HAP-1 (cell line): Measurements from ENCODE around the gene TIMM23.
"Not testable (repeated sequence)": the region's sequence is repeated elsewhere in the genome, so short reads cannot be mapped to it uniquely, and the experiment has no call there.

Experiments
- DNase-seq, 2 experiments: peaks; one replicate each; pipeline ENCODE4 v3.0.0-alpha.2; 2016 to 2020; ENCODE audit warnings: low spot score in 2 of 2
- H3K27me3 ChIP-seq: fragments of 250-450 bp; sonication (Bioruptor Pico); 2 replicates; pipeline ENCODE4 v1.5.1; 2020; ENCODE audit warnings: low read depth, mild to moderate bottlenecking, moderate library complexity
- H3K36me3 ChIP-seq: fragments of 250-450 bp; sonication (Bioruptor Pico); replicated peaks from 2 replicates; pipeline ENCODE4 v1.5.1; 2020; ENCODE audit warnings: mild to moderate bottlenecking
- H3K4me1 ChIP-seq: fragments of 250-450 bp; sonication (Bioruptor Pico); 2 replicates; pipeline ENCODE4 v1.5.1; 2020; ENCODE audit warnings: mild to moderate bottlenecking
- H3K4me3 ChIP-seq: fragments of 250-450 bp; sonication (Bioruptor Pico); 2 replicates; pipeline ENCODE4 v1.5.1; 2020; ENCODE audit warnings: mild to moderate bottlenecking, moderate library complexity
- H3K9me3 ChIP-seq: fragments of 250-450 bp; sonication (Bioruptor Pico); 2 replicates; pipeline ENCODE4 v1.5.1; 2020; ENCODE audit warnings: mild to moderate bottlenecking, moderate library complexity
- in situ Hi-C: fragments of 300-500 bp; cut with MboI; formaldehyde crosslinking; loops from 3 replicates; pipeline ENCODE4 v1.14.3; 2020; ENCODE audit warnings: low sequenced_read_pairs, inconsistent platforms, mixed read lengths

TIMM23 gene

GRCh38 chr10:45971742-45972105, 565 bp upstream of the TIMM23 start:
- peak in 1 of 2 experiments; percentile 29 for DNase-seq
- H3K27me3 ChIP-seq, in situ Hi-C loops, H3K36me3 ChIP-seq, H3K9me3 ChIP-seq, H3K4me1 ChIP-seq: not testable (repeated sequence)
- peak overlapping the region; percentile 81 for H3K4me3 ChIP-seq

- H3K27me3 ChIP-seq, H3K4me1 ChIP-seq, DNase-seq, H3K36me3 ChIP-seq, in situ Hi-C loops, H3K9me3 ChIP-seq: not testable (repeated sequence)
- peak overlapping the region; percentile 81 for H3K4me3 ChIP-seq
These were observed 502 bp downstream of the TIMM23 start for GRCh38 chr10:45972813-45973169.

GRCh38 chr10:45974041-45974440, 1.8 kb downstream of the TIMM23 start:
- DNase-seq, in situ Hi-C loops, H3K4me1 ChIP-seq, H3K4me3 ChIP-seq, H3K9me3 ChIP-seq, H3K36me3 ChIP-seq, H3K27me3 ChIP-seq: not testable (repeated sequence)

- H3K36me3 ChIP-seq, DNase-seq, H3K4me3 ChIP-seq, H3K4me1 ChIP-seq, H3K27me3 ChIP-seq, H3K9me3 ChIP-seq, in situ Hi-C loops: not testable (repeated sequence)
These were observed 6.3 kb downstream of the TIMM23 start for GRCh38 chr10:45978554-45978953.

- H3K36me3 ChIP-seq, H3K27me3 ChIP-seq, H3K4me3 ChIP-seq, DNase-seq, in situ Hi-C loops, H3K4me1 ChIP-seq, H3K9me3 ChIP-seq: not testable (repeated sequence)
These were observed 9.1 kb downstream of the TIMM23 start for GRCh38 chr10:45981367-45981766.

GRCh38 chr10:45983538-45984186, 11.4 kb downstream of the TIMM23 start:
- H3K36me3 ChIP-seq = peaks cover 11% of the 10 kb centered on the region
- H3K27me3 ChIP-seq, in situ Hi-C loops, H3K4me1 ChIP-seq, H3K9me3 ChIP-seq, H3K4me3 ChIP-seq: not testable (repeated sequence)
- DNase-seq = peak; percentile 34 to 41

GRCh38 chr10:45984473-45984872, 12.2 kb downstream of the TIMM23 start:
- H3K4me1 ChIP-seq, H3K9me3 ChIP-seq, H3K27me3 ChIP-seq, DNase-seq, in situ Hi-C loops, H3K4me3 ChIP-seq: not testable (repeated sequence)
- peaks cover 16% of the 10 kb centered on the region for H3K36me3 ChIP-seq

GRCh38 chr10:45985590-45985989, 13.3 kb downstream of the TIMM23 start:
- H3K4me3 ChIP-seq, in situ Hi-C loops, H3K27me3 ChIP-seq, DNase-seq, H3K4me1 ChIP-seq, H3K9me3 ChIP-seq: not testable (repeated sequence)
- H3K36me3 ChIP-seq = peaks cover 19% of the 10 kb centered on the region

GRCh38 chr10:45997557-45997956, 25.3 kb downstream of the TIMM23 start:
- peaks cover 47% of the 10 kb centered on the region for H3K36me3 ChIP-seq
- in situ Hi-C loops = no loop called here
- H3K4me3 ChIP-seq = no peak overlapping the region
- no peak for DNase-seq
- H3K27me3 ChIP-seq = no peaks in the 10 kb centered on the region
- no peaks in the 10 kb centered on the region for H3K9me3 ChIP-seq
- no peaks in the 10 kb centered on the region; the same call in 1 of the 2 replicates for H3K4me1 ChIP-seq

- Histone ChIP-seq H3K4me3 (no peak overlapping the region), H3K27me3 (no peaks in the 10 kb centered on the region), H3K9me3 (no peaks in the 10 kb centered on the region), H3K36me3 (peaks cover 51% of the 10 kb centered on the region), H3K4me1 (no peaks in the 10 kb centered on the region; the same call in 1 of the 2 replicates)
- no peak for DNase-seq
- in situ Hi-C loops = no loop called here
These were observed 25.9 kb downstream of the TIMM23 start for GRCh38 chr10:45997994-45998763.

GRCh38 chr10:45999955-46000354, 27.7 kb downstream of the TIMM23 start:
- DNase-seq, H3K4me3 ChIP-seq, in situ Hi-C loops, H3K9me3 ChIP-seq, H3K4me1 ChIP-seq, H3K27me3 ChIP-seq: not testable (repeated sequence)
- peaks cover 66% of the 10 kb centered on the region for H3K36me3 ChIP-seq

- DNase-seq = no peak
- no peaks in the 10 kb centered on the region for H3K27me3 ChIP-seq
- in situ Hi-C loops = no loop called here
- no peaks in the 10 kb centered on the region; the same call in 1 of the 2 replicates for H3K4me1 ChIP-seq
- peaks cover 72% of the 10 kb centered on the region for H3K36me3 ChIP-seq
- no peak overlapping the region for H3K4me3 ChIP-seq
- H3K9me3 ChIP-seq = no peaks in the 10 kb centered on the region
These were observed 28.2 kb downstream of the TIMM23 start for GRCh38 chr10:46000538-46000937.

- H3K36me3 ChIP-seq = peaks cover 80% of the 10 kb centered on the region
- no peaks in the 10 kb centered on the region for H3K9me3 ChIP-seq
- no peak overlapping the region for H3K4me3 ChIP-seq
- H3K27me3 ChIP-seq = no peaks in the 10 kb centered on the region
- H3K4me1 ChIP-seq = no peaks in the 10 kb centered on the region; the same call in 1 of the 2 replicates
- in situ Hi-C loops = no loop called here
- no peak for DNase-seq
These were observed 29.0 kb downstream of the TIMM23 start for GRCh38 chr10:46001187-46001756.

GRCh38 chr10:46002189-46002687, 29.9 kb downstream of the TIMM23 start:
- DNase-seq, H3K4me3 ChIP-seq, in situ Hi-C loops, H3K27me3 ChIP-seq, H3K9me3 ChIP-seq, H3K4me1 ChIP-seq: not testable (repeated sequence)
- H3K36me3 ChIP-seq = peaks cover 86% of the 10 kb centered on the region
